H9 (cell line): ENCODE data around the gene NEURL1B. TPM values are rescaled to one million over a fixed set of nuclear protein-coding genes. Genes with fewer than 3 reads are reported as not detected.

Experiments used
- DNase-seq: peaks from one replicate; pipeline ENCODE4 v3.0.0-alpha.2; 2017
- H2AFZ ChIP-seq: one replicate; pipeline ENCODE4 v1.6.1; 2013; ENCODE audit warnings: mild to moderate bottlenecking, low read length, control low read depth, moderate library complexity
- H2AK5ac ChIP-seq: 2 replicates; pipeline ENCODE4 v1.6.1; 2013; ENCODE audit warnings: low read length, control low read depth, mixed read lengths; ENCODE audit not compliant: insufficient read length
- H2BK120ac ChIP-seq: one replicate; pipeline ENCODE4 v1.6.1; 2013; ENCODE audit warnings: low read depth, mild to moderate bottlenecking, low read length, control low read depth, inconsistent platforms; ENCODE audit not compliant: poor library complexity, severe bottlenecking
- H2BK12ac ChIP-seq: 2 replicates; pipeline ENCODE4 v1.6.1; 2013; ENCODE audit warnings: low read length, control low read depth, mixed read lengths, low read depth; ENCODE audit not compliant: insufficient read length
- H2BK15ac ChIP-seq: 2 replicates; pipeline ENCODE4 v1.6.1; 2013; ENCODE audit warnings: low read depth, low read length, control low read depth
- H2BK20ac ChIP-seq: one replicate; pipeline ENCODE4 v1.6.1; 2013; ENCODE audit warnings: low read depth, mild to moderate bottlenecking, low read length, control low read depth, inconsistent platforms; ENCODE audit not compliant: poor library complexity, severe bottlenecking
- H2BK5ac ChIP-seq: 2 replicates; pipeline ENCODE4 v1.6.1; 2013; ENCODE audit warnings: low read length, control low read depth, mixed read lengths; ENCODE audit not compliant: insufficient read length
- H3K14ac ChIP-seq: 2 replicates; pipeline ENCODE4 v1.6.1; 2013; ENCODE audit warnings: low read length, control low read depth; ENCODE audit not compliant: insufficient read depth
- H3K18ac ChIP-seq: 2 replicates; pipeline ENCODE4 v1.6.1; 2013; ENCODE audit warnings: low read depth, mild to moderate bottlenecking, mixed read lengths, low read length, control low read depth; ENCODE audit not compliant: insufficient read length
- H3K23ac ChIP-seq: 2 replicates; pipeline ENCODE4 v1.6.1; 2013; ENCODE audit warnings: low read length, control low read depth, mixed read lengths, low read depth; ENCODE audit not compliant: insufficient read length
- H3K23me2 ChIP-seq: 2 replicates; pipeline ENCODE4 v1.6.1; 2013; ENCODE audit warnings: low read depth, mild to moderate bottlenecking, mixed read lengths, low read length, control low read depth; ENCODE audit not compliant: insufficient read length, poor library complexity, severe bottlenecking
- H3K27ac ChIP-seq: 2 replicates; pipeline ENCODE4 v1.5.1; 2013; ENCODE audit warnings: low read length, control low read depth, mixed read lengths, low read depth; ENCODE audit not compliant: insufficient read length
- H3K27me3 ChIP-seq: 2 replicates; pipeline ENCODE4 v1.6.1; 2013; ENCODE audit warnings: low read length, control low read depth, inconsistent platforms; ENCODE audit not compliant: insufficient read depth
- H3K4ac ChIP-seq: 2 replicates; pipeline ENCODE4 v1.6.1; 2013; ENCODE audit warnings: low read depth, mild to moderate bottlenecking, control low read depth, inconsistent platforms, low read length, moderate library complexity
- H3K4me1 ChIP-seq: 2 replicates; pipeline ENCODE4 v1.6.1; 2013; ENCODE audit warnings: low read length, control low read depth, inconsistent platforms; ENCODE audit not compliant: insufficient read depth
- H3K4me2 ChIP-seq: 2 replicates; pipeline ENCODE4 v1.6.1; 2013; ENCODE audit warnings: low read length, control low read depth, mixed read lengths; ENCODE audit not compliant: insufficient read length, insufficient read depth
- H3K56ac ChIP-seq: 2 replicates; pipeline ENCODE4 v1.6.1; 2013; ENCODE audit warnings: low read depth, mild to moderate bottlenecking, mixed read lengths, low read length, control low read depth; ENCODE audit not compliant: insufficient read length
- H3K79me1 ChIP-seq: 2 replicates; pipeline ENCODE4 v1.6.1; 2013; ENCODE audit warnings: low read depth, mild to moderate bottlenecking, moderate library complexity, low read length, control low read depth, inconsistent platforms; ENCODE audit not compliant: insufficient read depth, poor library complexity, severe bottlenecking
- H3K79me2 ChIP-seq: 2 replicates; pipeline ENCODE4 v1.6.1; 2013; ENCODE audit warnings: low read length, control low read depth, inconsistent platforms; ENCODE audit not compliant: insufficient read depth
- H3K9ac ChIP-seq: 2 replicates; pipeline ENCODE4 v1.6.1; 2013; ENCODE audit warnings: low read length, control low read depth, mixed read lengths; ENCODE audit not compliant: insufficient read length; ENCODE audit errors: extremely low read depth
- H3K9me3 ChIP-seq: one replicate; pipeline ENCODE4 v1.6.1; 2013; ENCODE audit warnings: low read depth, low read length, inconsistent platforms; ENCODE audit not compliant: control insufficient read depth
- H3T11ph ChIP-seq: one replicate; pipeline ENCODE4 v1.6.1; 2013; ENCODE audit warnings: mild to moderate bottlenecking, low read length, control low read depth, inconsistent platforms
- H4K20me1 ChIP-seq: one replicate; pipeline ENCODE4 v1.6.1; 2013; ENCODE audit not compliant: control insufficient read depth, insufficient read length, insufficient read depth
- H4K5ac ChIP-seq: 2 replicates; pipeline ENCODE4 v1.6.1; 2013; ENCODE audit warnings: low read depth, mild to moderate bottlenecking, mixed read lengths, low read length, control low read depth; ENCODE audit not compliant: insufficient read length
- H4K8ac ChIP-seq: replicated peaks from 2 replicates; pipeline ENCODE4 v1.6.1; 2013; ENCODE audit warnings: low read length, control low read depth, mixed read lengths, low read depth; ENCODE audit not compliant: insufficient read length
- H4K91ac ChIP-seq: 2 replicates; pipeline ENCODE4 v1.6.1; 2013; ENCODE audit warnings: low read depth, mild to moderate bottlenecking, moderate library complexity, mixed read lengths, low read length, control low read depth; ENCODE audit not compliant: insufficient read length
- H3K27ac Mint-ChIP-seq, 3 experiments: 2 replicates in 2 of 3; 3 replicates in 1 of 3; pipeline ENCODE4 v1.8.0; 2020 to 2021; ENCODE audit warnings: mixed read lengths in 3 of 3, mild to moderate bottlenecking in 1 of 3, moderate library complexity in 1 of 3
- H3K27me3 Mint-ChIP-seq: 2 replicates; pipeline ENCODE4 v1.8.0; 2021; ENCODE audit warnings: low read depth, mild to moderate bottlenecking, moderate library complexity, mixed read lengths
- H3K36me3 Mint-ChIP-seq, 3 experiments: 2 replicates in 2 of 3; 3 replicates in 1 of 3; pipeline ENCODE4 v1.8.0; 2020 to 2021; ENCODE audit warnings: low read depth in 3 of 3, mixed read lengths in 3 of 3; ENCODE audit not compliant: insufficient read depth in 1 of 3
- H3K4me1 Mint-ChIP-seq, 2 experiments: 2 replicates each; pipeline ENCODE4 v1.8.0; 2020; ENCODE audit warnings: mixed read lengths in 2 of 2
- H3K4me3 Mint-ChIP-seq, 2 experiments: 2 replicates in 1 of 2; 3 replicates in 1 of 2; pipeline ENCODE4 v1.8.0; 2020 to 2021; ENCODE audit warnings: mild to moderate bottlenecking in 2 of 2, mixed read lengths in 2 of 2, moderate library complexity in 1 of 2
- H3K9me3 Mint-ChIP-seq, 2 experiments: 2 replicates in 1 of 2; 3 replicates in 1 of 2; pipeline ENCODE4 v1.8.0; 2020; ENCODE audit warnings: mild to moderate bottlenecking in 2 of 2, mixed read lengths in 2 of 2, moderate library complexity in 1 of 2
- WGBS: extraction: QIAGEN DNeasy Blood & Tissue Kit; methylation state at CpG from one replicate; pipeline ENCODE4 v1.1.7; 2013; ENCODE audit warnings: missing lambda C conversion rate, low lambda C conversion rate, mixed read lengths; ENCODE audit not compliant: insufficient read length; ENCODE audit errors: extremely low coverage; 5-methylcytosine and 5-hydroxymethylcytosine counted together
- total RNA-seq: library from RNA; stranded (reverse); gene quantifications from 2 replicates; pipeline ENCODE4 v1.2.1, GENCODE V29; 2021
- TF ChIP-seq, protein P1 (sequence below): fragments of 200-600 bp; sonication (generic); conservative IDR thresholded peaks from 3 replicates; pipeline ENCODE4 v1.8.0; 2021; ENCODE audit warnings: antibody characterized with exemption, mild to moderate bottlenecking

The NEURL1B gene
- total RNA-seq, 1 experiment from 2014 or later = 3.6 TPM

DNA sequence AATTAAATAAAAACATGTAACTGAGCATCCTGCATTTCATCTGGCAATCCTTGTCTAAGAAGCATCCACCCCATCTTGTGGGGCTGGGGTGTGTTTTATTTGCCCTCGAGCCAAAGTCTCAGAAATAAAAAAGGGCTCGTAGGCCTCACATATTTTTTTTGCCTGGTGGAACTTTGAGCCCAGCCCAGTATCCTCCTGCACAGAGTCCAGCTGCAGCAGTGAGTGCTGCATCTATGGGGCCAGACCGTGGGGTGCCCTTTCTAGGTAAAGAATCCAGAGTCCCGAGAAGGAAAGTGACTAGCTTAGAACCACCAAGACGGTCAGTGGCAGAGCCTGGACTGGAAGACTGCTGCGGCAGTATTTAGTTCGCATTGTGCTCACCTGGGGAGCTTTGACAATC lies 33.1 kb downstream of the NEURL1B start:
- Histone ChIP-seq H3K4me1 (no peaks in the 10 kb centered on the region), H3K56ac (no peak overlapping the region), H3K14ac (no peak overlapping the region), H4K91ac (no peak overlapping the region), H4K8ac (no peak overlapping the region), H3K79me2 (no peaks in the 10 kb centered on the region), H3K9me3 (no peaks in the 10 kb centered on the region), H2BK5ac (no peak overlapping the region), H2AK5ac (no peak overlapping the region), H3K27ac (no peak overlapping the region), H3K23ac (no peak overlapping the region), H2BK12ac (no peak overlapping the region), H3K18ac (no peak overlapping the region), H2BK20ac (no peak overlapping the region), H3K9ac (no peak overlapping the region), H3K23me2 (no peaks in the 10 kb centered on the region), H2AFZ (no peak overlapping the region), H2BK120ac (no peak overlapping the region), H3K79me1 (no peaks in the 10 kb centered on the region), H3K4ac (no peak overlapping the region), H2BK15ac (no peak overlapping the region), H3K27me3 (no peaks in the 10 kb centered on the region; the same call in 1 of the 2 replicates), H3K4me2 (no peak overlapping the region), H3T11ph (no peak overlapping the region), H4K5ac (no peak overlapping the region), H4K20me1 (no peaks in the 10 kb centered on the region)
- Mint-ChIP-seq H3K27me3 (no peaks in the 10 kb centered on the region), H3K9me3 (no peaks in the 10 kb centered on the region), H3K36me3 (peaks cover 0 to 4% (median 0%) of the 10 kb centered on the region in 3 experiments; a peak in 1 of 7 replicates), H3K4me3 (no peak overlapping the region), H3K4me1 (peaks cover 0 to 11% of the 10 kb centered on the region in 2 experiments; a peak in 3 of 4 replicates), H3K27ac (no peak overlapping the region)
- no peak for DNase-seq
- no CpG with 5 or more reads among the region's 7 CpGs for WGBS
- TF ChIP-seq, protein P1, sequence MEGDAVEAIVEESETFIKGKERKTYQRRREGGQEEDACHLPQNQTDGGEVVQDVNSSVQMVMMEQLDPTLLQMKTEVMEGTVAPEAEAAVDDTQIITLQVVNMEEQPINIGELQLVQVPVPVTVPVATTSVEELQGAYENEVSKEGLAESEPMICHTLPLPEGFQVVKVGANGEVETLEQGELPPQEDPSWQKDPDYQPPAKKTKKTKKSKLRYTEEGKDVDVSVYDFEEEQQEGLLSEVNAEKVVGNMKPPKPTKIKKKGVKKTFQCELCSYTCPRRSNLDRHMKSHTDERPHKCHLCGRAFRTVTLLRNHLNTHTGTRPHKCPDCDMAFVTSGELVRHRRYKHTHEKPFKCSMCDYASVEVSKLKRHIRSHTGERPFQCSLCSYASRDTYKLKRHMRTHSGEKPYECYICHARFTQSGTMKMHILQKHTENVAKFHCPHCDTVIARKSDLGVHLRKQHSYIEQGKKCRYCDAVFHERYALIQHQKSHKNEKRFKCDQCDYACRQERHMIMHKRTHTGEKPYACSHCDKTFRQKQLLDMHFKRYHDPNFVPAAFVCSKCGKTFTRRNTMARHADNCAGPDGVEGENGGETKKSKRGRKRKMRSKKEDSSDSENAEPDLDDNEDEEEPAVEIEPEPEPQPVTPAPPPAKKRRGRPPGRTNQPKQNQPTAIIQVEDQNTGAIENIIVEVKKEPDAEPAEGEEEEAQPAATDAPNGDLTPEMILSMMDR = no peak
